OCI-LY7 (cell line): ENCODE results near the gene C16orf86.
"Not testable (repeated sequence)": the region's sequence is repeated elsewhere in the genome, so short reads cannot be mapped to it uniquely, and the experiment has no call there.

ENCODE experiments used
- CTCF ChIP-seq: fragments of 200-600 bp; sonication (generic); conservative IDR thresholded peaks from 2 replicates; pipeline ENCODE4 v1.5.1; 2014; ENCODE audit warnings: mild to moderate bottlenecking, antibody characterized with exemption, low read length, moderate library complexity, mixed read lengths
- EZH2phosphoT487 ChIP-seq: fragments of 200-600 bp; sonication (generic); IDR thresholded peaks from 2 replicates; pipeline ENCODE4 v1.6.1; 2018; ENCODE audit warnings: low read depth, borderline replicate concordance, mild to moderate bottlenecking, mixed run types, antibody characterized with exemption, low read length, moderate library complexity, mixed read lengths

GRCh38 chr16:67693517-67694285, 27.1 kb downstream of the C16orf86 start:
- TF ChIP-seq EZH2phosphoT487, CTCF: not testable (repeated sequence)
